Pancreas (tissue), 10 donors: ENCODE measurements around the gene COQ8A. TPM values are rescaled to one million over a fixed set of nuclear protein-coding genes. Genes with fewer than 3 reads are reported as not detected.

Experiments
- ATAC-seq, 4 donors: fragments of 200-7000 bp; cut with Tn5 transposase; one replicate each; pipeline versions ENCODE4 v1.8.0 to v1.9.1; 2020; ENCODE audit warnings: mild to moderate bottlenecking in 4 of 4, moderate library complexity in 4 of 4
- DNase-seq, 6 donors: peaks; one replicate each; pipeline ENCODE4 v3.0.0-alpha.2; 2020
- FAIRE-seq: peaks from 2 replicates; lab custom pipeline; 2012; peaks lifted over from hg19 to GRCh38; lab: Jason Lieb, UNC
- H3K27ac ChIP-seq, 4 donors: fragments of 200-600 bp; sonication (generic); 1 replicate in 3 of 4; 2 replicates in 1 of 4; pipeline versions ENCODE4 v1.5.0 to v1.8.0; 2020
- H3K27me3 ChIP-seq, 4 donors: fragments of 200-600 bp; one replicate each; pipeline ENCODE4 v1.8.0; 2021
- H3K36me3 ChIP-seq, 3 donors: fragments of 200-600 bp; sonication (generic) in 1 of 3; one replicate each; pipeline versions ENCODE4 v1.5.0 to v1.8.0; 2020 to 2021
- H3K4me1 ChIP-seq, 3 donors: fragments of 200-600 bp; one replicate each; pipeline ENCODE4 v1.8.0; 2021
- H3K4me3 ChIP-seq, 4 donors: fragments of 200-600 bp; sonication (generic) in 2 of 4; one replicate each; pipeline versions ENCODE4 v1.5.0 to v1.8.0; 2020 to 2021
- H3K9me3 ChIP-seq, 4 donors: fragments of 200-600 bp; one replicate each; pipeline ENCODE4 v1.8.0; 2021
- CTCF ChIP-seq, 4 donors: fragments of 200-600 bp; sonication (generic) in 3 of 4; IDR thresholded peaks; one replicate each; pipeline versions ENCODE4 v1.5.0 to v1.8.0; 2021; ENCODE audit warnings: antibody characterized with exemption in 4 of 4
- WGBS, 2 donors: extraction: QIAGEN DNeasy Blood & Tissue Kit; methylation state at CpG; one replicate each; pipeline ENCODE4 v1.1.7; 2013; 5-methylcytosine and 5-hydroxymethylcytosine counted together
- intact Hi-C, 3 donors: fragments of 100-400 bp; cut with DNase I; formaldehyde crosslinking; loops; one replicate each; pipeline versions ENCODE4 v1.11.1 to v1.14.2; 2022
- polyA plus RNA-seq, 2 donors: library from polyadenylated mRNA; stranded (reverse); fragments of 200-250 nt; gene quantifications; one replicate each; pipeline ENCODE4 v1.2.3, GENCODE V29; 2013
- total RNA-seq, 6 donors: library from RNA; stranded (reverse); fragmentation: NEBNext Ultra II Directional in 4 of 6; extraction: Animal tissue kit (Norgen Biotek cat#: 25700) in 4 of 6; gene quantifications; one replicate each; pipeline versions ENCODE4 v1.2.1 to v1.2.4, GENCODE V29; 2021 to 2023
- donor health status: healthy with polysubstance abuse.
- donor health status: DM: no; HTN: no; CAD: no; lungs with moderate emphysema.
- donor health status: DM: no; HTN: no; CAD: no.
- donor health status: control.
- donor health status: control.
- donor health status: Bipolar disorder and iron deficiency.
- donor health status: DM: yes; HTN: yes; CAD: no.
- donor health status: DM: no; HTN: no; CAD: no.
- donor health status: DM: no; HTN: no; CAD: no.
- donor health status: DM: yes; HTN: yes; CAD: no.

COQ8A gene
- total and polyA plus RNA-seq, 8 donors: 61.2 to 169 (median 92.5) TPM

- intact Hi-C loops: no loop called here
- Histone ChIP-seq H3K9me3 (no peaks in the 10 kb centered on the region), H3K27ac (peak overlapping the region; percentile 92 to 99 (median 96)), H3K36me3 (no peaks in the 10 kb centered on the region), H3K4me1 (peaks cover 8 to 43% (median 22%) of the 10 kb centered on the region in 3 donors), H3K4me3 (peak overlapping the region; percentile 85 to 98 (median 94)), H3K27me3 (no peaks in the 10 kb centered on the region)
- no peak for TF ChIP-seq CTCF (IDR thresholded peaks at IDR 0.05)
- DNase-seq (no peak), FAIRE-seq (no peak), ATAC-seq (no peak)
- 10 to 14% methylated on average over 6 of the region's 6 CpGs for WGBS, 2 donors
These were observed 643 bp downstream of the COQ8A start for GRCh38 chr1:226940806-226941067.

- DNase-seq (no peak), FAIRE-seq (no peak)
- peak overlapping the region in 3 of 4 donors; percentile 9 to 97 (median 91) for H3K4me3 ChIP-seq
These were observed 2.3 kb downstream of the COQ8A start for GRCh38 chr1:226942392-226942791.

GRCh38 chr1:226943156-226943555 lies 3.1 kb downstream of the COQ8A start:
- no peaks in the 10 kb centered on the region for H3K27me3 ChIP-seq
- no peak for TF ChIP-seq CTCF (IDR thresholded peaks at IDR 0.05)
- 31 to 39% methylated on average over 5 of the region's 5 CpGs for WGBS, 2 donors
- no peak for DNase-seq
- H3K27ac ChIP-seq: peak overlapping the region in 3 of 4 donors; percentile 88 to 98 (median 93)
- no peak for FAIRE-seq
- peak overlapping the region in 3 of 4 donors; percentile 9 to 97 (median 91) for H3K4me3 ChIP-seq
- H3K9me3 ChIP-seq: no peaks in the 10 kb centered on the region
- intact Hi-C loops: no loop called here
- H3K4me1 ChIP-seq: peaks cover 31 to 65% (median 41%) of the 10 kb centered on the region in 3 donors
- no peaks in the 10 kb centered on the region for H3K36me3 ChIP-seq
- ATAC-seq: no peak

More at GRCh38 chr1:226942392-226942791, 2.3 kb downstream of the COQ8A start:
- Histone ChIP-seq H3K9me3 (no peaks in the 10 kb centered on the region), H3K4me1 (peaks cover 24 to 59% (median 37%) of the 10 kb centered on the region in 3 donors), H3K27ac (peak overlapping the region in 2 of 4 donors; percentile 93 to 98), H3K36me3 (no peaks in the 10 kb centered on the region), H3K27me3 (no peaks in the 10 kb centered on the region)
- no peak for TF ChIP-seq CTCF (IDR thresholded peaks at IDR 0.05)
- intact Hi-C loops: no loop called here
- no peak for ATAC-seq
- 33 to 36% methylated on average over 3 of the region's 3 CpGs for WGBS, 2 donors

GRCh38 chr1:226943927-226944326 lies 3.8 kb downstream of the COQ8A start:
- no peaks in the 10 kb centered on the region for H3K36me3 ChIP-seq
- intact Hi-C loops: no loop called here
- peak overlapping the region in 2 of 4 donors; percentile 91 to 97 for H3K4me3 ChIP-seq
- no peak for DNase-seq
- ATAC-seq: no peak
- H3K9me3 ChIP-seq: no peaks in the 10 kb centered on the region
- no peaks in the 10 kb centered on the region for H3K27me3 ChIP-seq
- TF ChIP-seq CTCF (IDR thresholded peaks at IDR 0.05): no peak
- FAIRE-seq: no peak
- 45 to 50% methylated on average over 2 of the region's 2 CpGs for WGBS, 2 donors
- H3K27ac ChIP-seq: peak overlapping the region; percentile 88 to 98 (median 92)
- H3K4me1 ChIP-seq: peaks cover 31 to 58% (median 34%) of the 10 kb centered on the region in 3 donors

- 8 to 10% methylated on average over 19 of the region's 19 CpGs for WGBS, 2 donors
- peak; percentile 79 to 95 (median 92) for DNase-seq
These were observed 5.2 kb downstream of the COQ8A start for GRCh38 chr1:226945106-226945857.

More at GRCh38 chr1:226945106-226945857, 5.2 kb downstream of the COQ8A start:
- ATAC-seq (peak; percentile 79 to 85 (median 82)), FAIRE-seq (no peak)
- peak overlapping the region in 2 of 4 donors; percentile 23 to 25 for H3K4me3 ChIP-seq
- H3K36me3 ChIP-seq: peaks cover 0 to 7% (median 0%) of the 10 kb centered on the region in 3 donors
- intact Hi-C loops: no loop called here
- H3K27ac ChIP-seq: peak overlapping the region; percentile 88 to 98 (median 92)
- H3K4me1 ChIP-seq: peaks cover 34 to 60% (median 36%) of the 10 kb centered on the region in 3 donors
- TF ChIP-seq CTCF (IDR thresholded peaks at IDR 0.05): no peak
- no peaks in the 10 kb centered on the region for H3K9me3 ChIP-seq
- H3K27me3 ChIP-seq: no peaks in the 10 kb centered on the region
